Small intestine (tissue), 7 donors: ENCODE measurements around the gene FAM216A. TPM values are rescaled to one million over a fixed set of nuclear protein-coding genes. Genes with fewer than 3 reads are reported as not detected.
A peak's percentile ranks its signal among the peaks of the same experiment; 100 is the strongest.

Experiments
- DNase-seq, 2 donors: peaks; one replicate each; pipeline versions ENCODE4 v3.0.0 to v3.0.0-alpha.2; 2013
- FAIRE-seq: peaks from 2 replicates; lab custom pipeline; 2012; peaks lifted over from hg19 to GRCh38; lab: Jason Lieb, UNC
- H3K27ac ChIP-seq, 3 donors: one replicate each; pipeline ENCODE4 v1.5.1; 2013; ENCODE audit warnings: low read length in 2 of 3, mild to moderate bottlenecking in 2 of 3, control low read depth in 1 of 3, inconsistent platforms in 1 of 3, low read depth in 1 of 3, moderate library complexity in 1 of 3
- H3K27me3 ChIP-seq, 3 donors: one replicate each; pipeline ENCODE4 v1.6.1; 2013; ENCODE audit warnings: low read length in 3 of 3, inconsistent platforms in 1 of 3; ENCODE audit not compliant: control insufficient read depth in 3 of 3, insufficient read depth in 3 of 3
- H3K36me3 ChIP-seq, 3 donors: one replicate each; pipeline ENCODE4 v1.6.1; 2013; ENCODE audit warnings: low read length in 3 of 3, inconsistent platforms in 1 of 3, low read depth in 1 of 3, mild to moderate bottlenecking in 1 of 3, moderate library complexity in 1 of 3; ENCODE audit not compliant: control insufficient read depth in 3 of 3, insufficient read depth in 2 of 3
- H3K4me1 ChIP-seq, 3 donors: one replicate each; pipeline ENCODE4 v1.6.1; 2013; ENCODE audit warnings: low read length in 2 of 3, inconsistent platforms in 1 of 3, low read depth in 1 of 3, mild to moderate bottlenecking in 1 of 3, moderate library complexity in 1 of 3; ENCODE audit not compliant: control insufficient read depth in 3 of 3, insufficient read depth in 2 of 3
- H3K4me3 ChIP-seq, 3 donors: one replicate each; pipeline ENCODE4 v1.5.1; 2013; ENCODE audit warnings: low read length in 3 of 3, control low read depth in 1 of 3, inconsistent platforms in 1 of 3, low read depth in 1 of 3, mild to moderate bottlenecking in 1 of 3, moderate library complexity in 1 of 3
- H3K9me3 ChIP-seq, 2 donors: one replicate each; pipeline ENCODE4 v1.6.1; 2013; ENCODE audit warnings: low read depth in 1 of 2, low read length in 1 of 2; ENCODE audit not compliant: control insufficient read depth in 2 of 2, insufficient read depth in 1 of 2
- WGBS, 3 donors: extraction: QIAGEN DNeasy Blood & Tissue Kit; methylation state at CpG; one replicate each; pipeline ENCODE4 v1.1.7; 2013; 5-methylcytosine and 5-hydroxymethylcytosine counted together
- polyA plus RNA-seq, 4 donors: library from polyadenylated mRNA; stranded (reverse) in 3 of 4; unstranded in 1 of 4; fragments of 200-250 nt in 3 of 4; fragments of 120-200 nt in 1 of 4; gene quantifications; one replicate each; pipeline versions ENCODE4 v1.2.1 to v1.2.3, GENCODE V29; 2013
- donor health status: healthy with polysubstance abuse.
- donor health status: control.
- donor health status: control.
- donor health status: Bipolar disorder and iron deficiency.
- donor health status: healthy.

FAM216A gene
- polyA plus RNA-seq, 4 donors: 0.45 to 6.6 (median 2.7) TPM

DNA sequence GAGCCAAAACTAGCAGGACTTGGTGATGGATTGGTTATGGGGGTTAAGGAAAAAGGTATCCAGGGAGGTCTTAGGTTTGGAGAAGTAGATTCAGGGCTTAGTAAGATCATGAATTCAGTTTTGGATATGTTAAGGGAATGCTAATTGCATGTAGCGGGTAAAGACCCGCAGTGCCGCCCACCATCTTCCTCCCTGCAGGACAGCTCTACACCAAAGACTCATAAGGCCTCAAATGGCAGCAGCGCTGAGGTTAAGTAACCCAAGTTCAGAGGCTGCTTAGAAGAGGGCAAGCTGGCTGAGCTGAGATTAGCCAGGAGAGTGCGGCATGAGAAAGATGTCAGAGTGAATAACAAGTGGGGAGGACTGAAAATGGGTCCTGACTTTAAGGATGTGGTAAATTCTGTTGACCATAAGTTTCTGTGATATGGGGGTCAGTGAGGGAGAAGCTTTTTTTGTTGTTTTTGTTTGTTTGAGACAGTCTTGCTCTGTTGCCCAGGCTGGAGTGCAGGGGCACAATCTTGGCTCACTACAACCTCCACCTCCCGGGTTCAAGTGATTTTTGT is 59.7 kb downstream of the FAM216A start:
- Histone ChIP-seq H3K36me3 (peaks cover 0 to 9% (median 6%) of the 10 kb centered on the region in 3 donors), H3K9me3 (no peaks in the 10 kb centered on the region), H3K27ac (no peak overlapping the region), H3K4me3 (no peak overlapping the region), H3K4me1 (peaks cover 0 to 13% (median 6%) of the 10 kb centered on the region in 3 donors), H3K27me3 (no peaks in the 10 kb centered on the region)
- WGBS, 3 donors: 92 to 96% (median 96%) methylated on average over 6 of the region's 6 CpGs
- FAIRE-seq (no peak), DNase-seq (no peak)

DNA sequence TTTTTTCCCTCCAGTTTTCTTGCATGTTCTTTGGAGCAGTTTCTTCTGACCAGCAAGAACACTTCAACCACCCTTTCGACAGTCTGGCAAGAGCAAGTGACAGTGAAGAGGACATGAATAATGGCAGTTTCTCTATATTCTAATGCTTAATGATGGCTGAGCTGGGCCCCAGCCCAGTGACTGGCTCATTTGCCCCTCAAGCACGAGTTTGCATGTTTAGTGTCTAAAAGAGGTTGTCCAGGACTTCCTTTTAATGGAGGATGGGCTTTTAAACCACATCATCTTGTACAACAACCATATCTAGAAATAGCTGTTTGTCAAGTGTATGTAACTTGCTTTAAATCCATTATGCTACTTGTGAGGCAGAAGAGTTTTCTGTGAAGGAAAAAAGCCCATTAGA is 61.9 kb downstream of the FAM216A start:
- H3K36me3 ChIP-seq: peaks cover 0 to 9% (median 6%) of the 10 kb centered on the region in 3 donors
- H3K27me3 ChIP-seq: no peaks in the 10 kb centered on the region
- FAIRE-seq: no peak
- H3K4me3 ChIP-seq: no peak overlapping the region
- peaks cover 0 to 17% (median 9%) of the 10 kb centered on the region in 3 donors for H3K4me1 ChIP-seq
- H3K27ac ChIP-seq: no peak overlapping the region
- WGBS, 3 donors: 66 to 80% (median 68%) methylated on average over 2 of the region's 2 CpGs
- no peaks in the 10 kb centered on the region for H3K9me3 ChIP-seq
- no peak for DNase-seq

DNA sequence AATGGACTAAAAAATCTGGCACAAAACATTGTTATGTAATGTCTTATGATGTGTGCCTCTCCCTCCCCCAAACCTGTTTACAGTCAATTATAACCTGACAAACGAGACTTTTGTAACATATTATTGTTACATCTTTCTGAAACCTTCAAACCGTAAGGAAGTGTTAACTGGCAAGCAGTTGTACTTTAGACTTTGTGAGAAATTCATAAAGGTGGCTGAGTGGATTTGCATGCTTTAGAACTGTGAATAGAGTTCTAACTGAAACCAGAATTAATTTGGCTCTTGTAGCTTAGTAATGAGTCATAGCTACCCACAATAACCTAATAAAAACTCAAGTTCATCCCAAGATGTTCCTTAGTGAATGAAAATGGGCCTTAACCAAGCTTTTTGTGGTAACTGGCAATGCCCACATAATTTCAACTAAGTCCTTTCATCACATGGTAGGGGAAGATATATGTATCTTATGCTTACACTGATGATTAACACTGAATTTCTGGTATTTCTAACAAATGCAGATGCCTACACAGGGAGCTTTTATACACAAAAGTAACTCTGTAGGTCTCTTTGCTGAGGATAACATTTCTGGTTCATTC is 63.2 kb downstream of the FAM216A start:
- H3K4me1 ChIP-seq: peaks cover 0 to 17% (median 9%) of the 10 kb centered on the region in 3 donors
- H3K36me3 ChIP-seq: peaks cover 4 to 14% (median 6%) of the 10 kb centered on the region in 3 donors
- H3K4me3 ChIP-seq: no peak overlapping the region
- H3K9me3 ChIP-seq: no peaks in the 10 kb centered on the region
- no peaks in the 10 kb centered on the region for H3K27me3 ChIP-seq
- peak overlapping the region in 2 of 3 donors; percentile 43 to 63 for H3K27ac ChIP-seq
- WGBS, 3 donors: 13 to 39% (median 15%) methylated on average over 2 of the region's 2 CpGs
- DNase-seq: peak; percentile 48 to 61
- FAIRE-seq: no peak

DNA sequence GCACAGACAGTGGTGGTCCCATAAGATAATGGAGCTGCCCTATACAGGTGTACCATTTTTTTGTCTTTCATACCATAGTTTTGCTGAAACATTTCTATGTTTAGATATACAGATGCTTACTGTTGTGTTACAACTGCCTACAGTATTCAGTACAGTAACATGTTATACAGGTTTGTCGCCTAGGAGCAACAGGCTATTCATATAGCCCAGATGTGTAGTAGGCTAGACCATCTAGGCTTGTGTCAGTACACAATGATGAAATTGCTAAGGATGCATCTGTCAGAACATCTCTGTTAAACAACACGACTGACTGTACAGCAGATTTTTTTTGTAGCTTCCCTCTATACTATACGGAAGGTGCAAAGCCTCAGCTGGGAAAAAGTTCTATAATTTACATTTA is 64.0 kb downstream of the FAM216A start:
- no peaks in the 10 kb centered on the region for H3K9me3 ChIP-seq
- FAIRE-seq: no peak
- 77 to 82% (median 80%) methylated on average over 3 of the region's 3 CpGs for WGBS, 3 donors
- no peak overlapping the region for H3K4me3 ChIP-seq
- peaks cover 0 to 17% (median 9%) of the 10 kb centered on the region in 3 donors for H3K4me1 ChIP-seq
- no peaks in the 10 kb centered on the region for H3K27me3 ChIP-seq
- DNase-seq: no peak
- H3K27ac ChIP-seq: no peak overlapping the region
- peaks cover 5 to 17% (median 6%) of the 10 kb centered on the region in 3 donors for H3K36me3 ChIP-seq

DNA sequence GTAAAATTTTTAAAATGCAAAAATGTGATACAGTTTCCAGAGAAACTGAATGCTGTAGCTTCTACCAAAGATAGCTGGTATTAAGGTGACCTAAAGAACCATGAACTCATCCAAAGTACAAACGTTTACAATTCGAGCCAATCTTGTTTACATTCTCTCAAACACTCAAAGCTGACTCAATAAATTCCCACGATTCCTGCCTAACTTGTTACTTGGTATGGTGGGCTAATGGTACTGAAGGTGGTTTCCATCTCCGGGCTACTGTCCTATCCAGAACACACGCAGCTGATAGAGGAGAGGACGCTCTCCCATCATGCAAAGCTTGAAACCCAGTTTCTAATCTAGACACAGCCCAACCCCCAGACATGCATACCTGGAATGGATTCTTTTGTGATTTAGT is 65.0 kb downstream of the FAM216A start:
- DNase-seq: peak in 1 of 2 donors; percentile 64
- Histone ChIP-seq H3K36me3 (peaks cover 5 to 21% (median 6%) of the 10 kb centered on the region in 3 donors), H3K27me3 (no peaks in the 10 kb centered on the region), H3K4me3 (no peak overlapping the region), H3K9me3 (no peaks in the 10 kb centered on the region), H3K27ac (no peak overlapping the region), H3K4me1 (peaks cover 0 to 17% (median 9%) of the 10 kb centered on the region in 3 donors)
- WGBS, 3 donors: 39 to 46% (median 44%) methylated on average over 6 of the region's 6 CpGs
- FAIRE-seq: no peak

DNA sequence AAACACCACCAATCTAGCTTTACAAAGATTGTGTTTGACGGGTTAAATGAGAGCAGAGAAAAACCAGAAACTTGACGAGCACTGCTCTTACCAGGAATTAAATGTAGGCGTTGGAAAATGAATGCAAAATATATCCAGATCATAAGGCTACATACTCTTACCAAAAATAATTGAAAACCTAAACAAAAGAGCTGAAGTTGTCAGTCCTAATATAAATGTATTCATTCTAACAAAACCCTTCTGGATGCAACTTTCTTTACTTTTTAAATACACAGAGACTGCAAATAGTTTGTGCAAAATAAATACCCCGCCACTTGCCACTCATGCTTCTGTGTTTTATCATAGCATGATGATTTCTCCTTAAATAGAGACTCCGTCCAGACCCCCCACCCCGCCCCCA is 66.2 kb downstream of the FAM216A start:
- 64 to 90% (median 89%) methylated on average over 6 of the region's 6 CpGs for WGBS, 3 donors
- no peak overlapping the region for H3K27ac ChIP-seq
- FAIRE-seq (no peak), DNase-seq (no peak)
- no peak overlapping the region for H3K4me3 ChIP-seq
- H3K4me1 ChIP-seq: peaks cover 0 to 17% (median 9%) of the 10 kb centered on the region in 3 donors
- no peaks in the 10 kb centered on the region for H3K9me3 ChIP-seq
- H3K36me3 ChIP-seq: peaks cover 3 to 20% (median 5%) of the 10 kb centered on the region in 3 donors
- no peaks in the 10 kb centered on the region for H3K27me3 ChIP-seq

DNA sequence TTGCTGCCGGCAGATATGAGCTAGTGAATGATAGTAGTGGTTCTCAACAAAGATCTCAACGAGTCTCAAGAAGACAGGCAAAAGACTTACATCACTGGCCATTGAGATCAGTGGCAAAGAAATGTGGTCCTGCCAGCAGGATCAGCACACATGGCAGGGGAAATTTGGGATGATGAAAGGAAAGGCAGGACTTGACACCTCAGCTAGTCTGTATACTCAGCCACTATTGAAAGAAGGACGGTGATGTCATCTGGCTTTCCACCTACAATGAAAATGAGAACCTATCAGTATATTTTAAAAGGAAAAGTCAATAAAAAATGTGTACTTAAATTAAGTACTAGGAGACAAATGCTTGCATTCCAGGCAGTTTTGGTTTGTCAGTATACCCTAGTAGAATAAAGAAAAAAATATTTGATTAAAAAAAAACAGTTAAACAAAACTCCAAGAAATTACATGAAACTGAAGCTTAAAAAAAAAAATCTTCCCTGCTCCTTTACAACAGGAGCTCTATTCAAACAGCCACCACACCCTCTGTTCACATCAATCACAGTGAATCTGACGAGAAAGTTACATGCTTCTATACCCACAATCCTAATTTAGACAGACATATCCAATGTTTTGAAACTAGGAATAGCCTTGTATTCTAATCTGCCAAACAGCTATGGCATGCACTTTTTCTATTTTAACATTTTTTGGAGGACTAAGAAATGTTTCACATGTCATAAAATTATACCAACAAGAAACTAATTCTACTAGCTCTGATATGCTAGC is 68.4 kb downstream of the FAM216A start:
- Histone ChIP-seq H3K36me3 (peaks cover 2 to 26% (median 5%) of the 10 kb centered on the region in 3 donors), H3K4me3 (no peak overlapping the region), H3K27me3 (no peaks in the 10 kb centered on the region), H3K27ac (peak overlapping the region in 1 of 3 donors; percentile 2), H3K9me3 (no peaks in the 10 kb centered on the region), H3K4me1 (peaks cover 0 to 11% (median 5%) of the 10 kb centered on the region in 3 donors)
- DNase-seq: no peak
- WGBS, 3 donors: 68 to 83% (median 74%) methylated on average over 4 of the region's 4 CpGs
- no peak for FAIRE-seq

DNA sequence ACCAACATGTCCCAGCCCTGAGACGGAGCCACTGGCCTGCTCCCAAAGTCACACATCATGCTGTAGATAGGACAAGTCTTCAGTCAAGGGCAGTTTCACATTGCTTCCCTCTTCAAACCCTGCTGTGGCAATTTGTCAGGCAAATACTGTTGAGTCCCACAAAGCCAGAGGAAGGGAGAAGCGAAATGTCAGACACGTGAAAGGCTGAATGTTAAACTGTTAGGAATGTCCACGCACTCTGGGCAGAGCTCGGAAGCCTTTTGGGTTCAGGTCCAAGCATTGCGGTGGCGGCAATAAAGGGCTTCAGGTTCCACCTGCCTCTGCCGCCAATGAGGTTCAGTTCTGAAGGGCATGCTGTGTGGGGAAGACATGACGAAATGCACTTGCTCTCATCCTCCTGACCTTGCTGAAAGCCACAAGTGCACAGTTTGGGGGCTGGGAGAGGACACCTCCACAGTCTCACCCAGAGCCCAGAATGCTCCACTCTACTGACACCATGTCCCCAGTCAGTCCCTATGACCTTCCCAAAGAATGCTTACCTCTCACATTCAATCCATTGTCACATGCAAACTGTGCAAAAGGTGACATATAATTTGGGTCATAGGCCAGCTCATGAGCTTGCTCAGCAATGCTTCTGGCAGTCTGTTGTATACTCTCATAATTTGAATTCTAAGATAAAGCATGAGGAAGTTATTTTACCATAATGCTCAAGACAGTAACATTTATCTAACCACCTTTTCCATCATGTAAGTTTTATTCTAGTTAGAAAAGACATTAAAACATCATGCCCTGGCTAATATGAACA is 69.2 kb downstream of the FAM216A start:
- WGBS, 3 donors: 34 to 79% (median 38%) methylated on average over 9 of the region's 9 CpGs
- Histone ChIP-seq H3K4me3 (no peak overlapping the region), H3K4me1 (peaks cover 0 to 8% (median 4%) of the 10 kb centered on the region in 3 donors), H3K36me3 (peaks cover 2 to 24% (median 5%) of the 10 kb centered on the region in 3 donors), H3K27me3 (no peaks in the 10 kb centered on the region), H3K27ac (peak overlapping the region in 1 of 3 donors; percentile 2), H3K9me3 (no peaks in the 10 kb centered on the region)
- FAIRE-seq (no peak), DNase-seq (peak; percentile 36 to 44)
